ENCODE data around the gene MIA. TPM values are rescaled to one million over a fixed set of nuclear protein-coding genes. Genes with fewer than 3 reads are reported as not detected.

MIA gene
- total and polyA plus RNA-seq, 2 of the 8 experiments (the other 6 are each of a cell fraction or from before 2014, with no cell fraction given): not detected

DNA sequence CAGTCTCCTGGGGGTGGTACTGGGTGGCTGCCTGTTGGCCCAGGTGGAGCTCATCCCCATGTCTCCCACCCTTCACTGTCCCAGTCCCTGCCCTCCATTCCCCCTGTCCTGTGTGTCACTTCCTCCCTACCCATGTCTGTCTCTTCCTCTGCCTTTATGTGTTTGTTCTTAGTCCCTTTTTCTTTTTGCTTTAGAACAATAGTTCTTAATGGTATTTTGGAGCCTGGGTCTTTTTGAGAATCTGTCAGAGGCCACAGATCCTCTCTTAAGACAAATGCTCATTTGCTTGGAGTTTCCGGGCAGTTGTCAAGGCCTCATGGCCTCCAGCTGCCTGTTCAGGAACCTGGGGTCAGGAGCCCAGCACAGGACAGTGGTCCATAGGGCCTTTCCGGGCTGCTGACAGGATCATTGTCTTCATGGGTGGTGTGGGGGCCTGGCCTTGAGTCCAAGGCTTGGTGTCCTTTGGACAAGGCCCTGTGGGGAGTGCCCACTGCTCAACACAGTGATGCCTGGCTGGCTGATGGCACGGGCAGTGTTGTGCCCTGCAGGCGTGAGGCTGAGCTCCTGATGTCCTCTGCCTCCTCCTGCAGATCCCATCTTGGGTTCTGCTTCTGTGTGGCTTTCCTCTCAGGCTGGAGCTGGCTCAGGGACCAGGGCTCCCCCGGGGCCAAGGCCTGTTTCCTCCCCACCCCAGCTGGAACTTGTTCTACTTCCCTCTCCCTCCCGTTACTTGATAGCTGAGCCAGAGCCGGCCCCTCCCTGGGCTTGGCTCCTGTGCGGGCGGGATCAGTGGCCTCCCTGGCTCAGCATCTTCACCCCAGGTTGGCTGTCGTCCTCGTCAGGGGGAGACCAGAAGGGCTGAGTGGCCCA, 27.2 kb downstream of the MIA start:
- H2BK120ac ChIP-seq (replicated peaks; ENCODE audit: low read depth, low read length): no peak overlapping the region
- H3K4me3 ChIP-seq (ENCODE audit: extremely low read depth in 1 of 4, insufficient read depth in 2 of 4, low read depth in 3 of 4, low read length in 4 of 4): peak overlapping the region in 1 of 4 experiments; percentile 15; a peak in 1 of 8 replicates

More for the DNA sequence above, 27.2 kb downstream of the MIA start:
- Histone ChIP-seq H3K79me1 (ENCODE audit: low read depth, low read length) (peaks cover 33% of the 10 kb centered on the region), H3K9me3 (ENCODE audit: insufficient read depth in 2 of 2, low read depth in 1 of 2, low read length in 1 of 2) (no peaks in the 10 kb centered on the region), H3K4ac (replicated peaks; ENCODE audit: insufficient read length, low read depth, low read length) (no peak overlapping the region), H3K18ac (ENCODE audit: extremely low read depth, low read length) (no peak overlapping the region), H3K9ac (replicated peaks in 1 of 4; ENCODE audit: extremely low read depth in 1 of 4, low read depth in 3 of 4, low read length in 3 of 4) (0 out of 7 replicates have a peak overlapping the region, but pooled peaks of 1 of the 4 experiments have one; percentile 45), H3K27me3 (replicated peaks in 1 of 4; ENCODE audit: control insufficient read depth in 3 of 4, extremely low read depth in 1 of 4, insufficient read depth in 3 of 4, low read length in 3 of 4) (no peaks in the 10 kb centered on the region), H3K4me2 (ENCODE audit: insufficient read depth in 1 of 2, low read depth in 2 of 2, low read length in 2 of 2) (peak overlapping the region; percentile 32 to 67; a peak in 3 of 4 replicates), H3K27ac (ENCODE audit: low read depth, low read length) (0 out of 2 replicates have a peak overlapping the region, but pooled peaks have one; percentile 55), H2AFZ (ENCODE audit: low read length) (no peak overlapping the region), H2BK12ac (ENCODE audit: low read depth, low read length) (peak overlapping the region; percentile 71; the same call in 1 of the 2 replicates), H3K14ac (ENCODE audit: insufficient read length) (no peak overlapping the region), H4K20me1 (replicated peaks in 1 of 2; ENCODE audit: control insufficient read depth in 1 of 2, insufficient read depth in 2 of 2, low read length in 2 of 2) (peaks cover 39 to 59% of the 10 kb centered on the region in 2 experiments), H3K36me3 (ENCODE audit: control insufficient read depth in 2 of 4, insufficient read depth in 4 of 4, low read length in 3 of 4) (peaks cover 6 to 41% (median 8%) of the 10 kb centered on the region in 4 experiments; a peak in 7 of 8 replicates), H3K23ac (ENCODE audit: insufficient read length) (no peak overlapping the region), H3K23me2 (ENCODE audit: low read depth, low read length) (peaks cover 6% of the 10 kb centered on the region; the same call in 1 of the 2 replicates), H3K56ac (replicated peaks; ENCODE audit: insufficient read length, low read depth, low read length) (no peak overlapping the region), H3K4me1 (replicated peaks in 1 of 4; ENCODE audit: control insufficient read depth in 3 of 4, insufficient read depth in 4 of 4, low read length in 3 of 4) (peaks cover 3 to 63% (median 34%) of the 10 kb centered on the region in 4 experiments), H2BK15ac (ENCODE audit: low read length) (no peak overlapping the region), H4K5ac (ENCODE audit: insufficient read length, low read depth, low read length) (no peak overlapping the region), H3K79me2 (ENCODE audit: control insufficient read depth in 1 of 2, insufficient read depth in 2 of 2, low read length in 2 of 2) (peaks cover 14 to 71% of the 10 kb centered on the region in 2 experiments), H2AK5ac (ENCODE audit: low read depth, low read length) (no peak overlapping the region), H2BK20ac (ENCODE audit: low read length) (no peak overlapping the region), H4K91ac (replicated peaks; ENCODE audit: insufficient read length, low read length) (no peak overlapping the region), H4K8ac (ENCODE audit: extremely low read depth, insufficient read depth, low read length) (no peak overlapping the region), H2BK5ac (ENCODE audit: low read depth, low read length) (peak overlapping the region; percentile 66; the same call in 1 of the 2 replicates)
- FAIRE-seq (no peak), DNase-seq (ENCODE audit: low read depth in 1 of 2, low spot score in 2 of 2) (no peak)
- ChIA-PET CTCF (ENCODE audit: partially characterized antibody) (interaction anchor here (0.7 to 1.5 kb wide), 2 partner anchors 16 to 1473 kb away, joined by 3 to 5 read pairs; no protein-coding TSS in a partner anchor), POLR2A (ENCODE audit: partially characterized antibody) (interaction anchor here (0.5 to 15.7 kb wide), 7 partner anchors 9 to 86 kb away, joined by 3 to 241 read pairs (median 3); partner anchors contain the start of genes ACTMAP, COQ8B, ITPKC and MIA)
- TF ChIP-seq POLR2AphosphoS5 (IDR thresholded peaks at IDR 0.05; ENCODE audit: low read depth, low read length) (peak; percentile 3; the same call in 1 of the 2 replicates), POLR2A (IDR thresholded peaks at IDR 0.05; ENCODE audit: control extremely low read depth in 1 of 2, low read depth in 2 of 2, low read length in 2 of 2) (peak in 1 of 2 experiments; percentile 45; a peak in 1 of 3 replicates), ASH2L (IDR thresholded peaks at IDR 0.05; ENCODE audit: low read length) (no peak)
- WGBS, 2 experiments (ENCODE audit: extremely low coverage in 1 of 2, insufficient coverage in 1 of 2, insufficient read length in 1 of 2, insufficient replicate concordance in 2 of 2, low coverage in 1 of 2, low lambda C conversion rate in 2 of 2, missing lambda C conversion rate in 1 of 2): 77% methylated on average over 11 of the region's 11 CpGs; no CpG with 5 or more reads in 1 of the 2 experiments

Data from H1 (cell line).